Neural progenitor cell (in vitro differentiated cells): ENCODE measurements around the gene SLC45A3. TPM values are rescaled to one million over a fixed set of nuclear protein-coding genes. Genes with fewer than 3 reads are reported as not detected.

Experiments used
- DNase-seq: peaks from one replicate; pipeline ENCODE4 v3.0.0-alpha.2; 2016; ENCODE audit warnings: low spot score
- H2AFZ ChIP-seq: fragments of 200-600 bp; sonication (generic); replicated peaks from 2 replicates; pipeline ENCODE4 v1.6.1; 2016; ENCODE audit warnings: antibody characterized with exemption
- H3F3A ChIP-seq: fragments of 200-600 bp; sonication (generic); 2 replicates; pipeline ENCODE4 v1.6.1; 2016; ENCODE audit warnings: antibody characterized with exemption, low read depth
- H3K27ac ChIP-seq: fragments of 200-600 bp; sonication (generic); 2 replicates; pipeline ENCODE4 v1.5.1; 2016; ENCODE audit warnings: mild to moderate bottlenecking
- H3K27me3 ChIP-seq: fragments of 200-600 bp; sonication (generic); 2 replicates; pipeline ENCODE4 v1.6.1; 2016; ENCODE audit warnings: mild to moderate bottlenecking, moderate library complexity
- H3K36me3 ChIP-seq: fragments of 200-600 bp; sonication (generic); 2 replicates; pipeline ENCODE4 v1.5.1; 2016
- H3K4me1 ChIP-seq: fragments of 200-600 bp; sonication (generic); 2 replicates; pipeline ENCODE4 v1.6.1; 2016; ENCODE audit warnings: mixed run types
- H3K4me2 ChIP-seq: fragments of 200-600 bp; sonication (generic); 2 replicates; pipeline ENCODE4 v1.6.1; 2016
- H3K4me3 ChIP-seq: fragments of 200-600 bp; sonication (generic); 2 replicates; pipeline ENCODE4 v1.5.1; 2016
- H3K79me2 ChIP-seq: fragments of 200-600 bp; sonication (generic); 2 replicates; pipeline ENCODE4 v1.6.1; 2016; ENCODE audit warnings: low read depth
- H3K9ac ChIP-seq: fragments of 200-600 bp; sonication (generic); 2 replicates; pipeline ENCODE4 v1.6.1; 2016
- H3K9me3 ChIP-seq: fragments of 200-600 bp; sonication (generic); 2 replicates; pipeline ENCODE4 v1.5.1; 2016; ENCODE audit warnings: low read depth
- H4K20me1 ChIP-seq: fragments of 200-600 bp; sonication (generic); 2 replicates; pipeline ENCODE4 v1.6.1; 2016; ENCODE audit warnings: low read depth
- H3K27ac Mint-ChIP-seq: 3 replicates; pipeline ENCODE4 v1.8.0; 2021; ENCODE audit warnings: mixed read lengths
- H3K27me3 Mint-ChIP-seq: 2 replicates; pipeline ENCODE4 v1.8.0; 2022; ENCODE audit warnings: low read depth, mild to moderate bottlenecking, inconsistent platforms, moderate library complexity, mixed read lengths; ENCODE audit not compliant: insufficient read depth
- H3K36me3 Mint-ChIP-seq: 3 replicates; pipeline ENCODE4 v1.8.0; 2021; ENCODE audit warnings: mixed read lengths
- H3K4me1 Mint-ChIP-seq: 3 replicates; pipeline ENCODE4 v1.8.0; 2021; ENCODE audit warnings: mixed read lengths
- H3K4me3 Mint-ChIP-seq: 3 replicates; pipeline ENCODE4 v1.8.0; 2021; ENCODE audit warnings: mild to moderate bottlenecking, moderate library complexity, mixed read lengths
- H3K9me3 Mint-ChIP-seq: 3 replicates; pipeline ENCODE4 v1.8.0; 2020; ENCODE audit warnings: mixed read lengths
- EZH2 ChIP-seq: fragments of 200-600 bp; sonication (generic); IDR thresholded peaks from 2 replicates; pipeline ENCODE4 v1.6.1; 2017; ENCODE audit warnings: antibody characterized with exemption, mild to moderate bottlenecking, moderate library complexity
- EZH2phosphoT487 ChIP-seq: fragments of 200-600 bp; sonication (generic); IDR thresholded peaks from 2 replicates; pipeline ENCODE4 v1.6.1; 2017; ENCODE audit warnings: antibody characterized with exemption
- total RNA-seq: library from RNA; depleted of rRNA; stranded (reverse); fragments of >200 nt; gene quantifications from 2 replicates; pipeline ENCODE4 v1.2.3, GENCODE V29; 2015; ENCODE audit warnings: low replicate concordance
- TF ChIP-seq, protein P1 (sequence below): fragments of 200-600 bp; sonication (generic); IDR thresholded peaks from 2 replicates; pipeline ENCODE4 v1.5.1; 2017; ENCODE audit warnings: antibody characterized with exemption, mild to moderate bottlenecking

Gene SLC45A3
- total RNA-seq, 1 donor from 2014 or later, result 5.1 TPM

DNA sequence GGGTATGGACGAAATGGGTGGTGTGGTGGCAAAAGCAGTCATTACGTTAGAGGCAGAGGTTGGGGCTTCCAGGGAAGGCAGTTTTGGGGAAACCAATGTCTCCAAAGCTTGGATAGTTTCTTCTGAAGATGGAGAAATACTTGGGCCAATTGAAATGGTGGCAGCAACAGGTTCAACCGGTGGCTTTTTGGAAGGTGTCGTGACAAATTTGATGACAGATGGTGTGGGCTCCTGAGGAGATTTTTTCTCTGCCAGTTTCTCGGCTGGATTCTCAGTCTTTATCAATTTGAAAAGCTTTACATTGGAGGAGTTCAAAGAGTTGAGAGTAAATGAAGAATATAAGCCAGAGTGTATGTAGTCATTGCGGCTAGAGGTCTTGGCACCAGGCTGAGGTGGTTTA lies 60.0 kb downstream of the SLC45A3 start:
- Histone ChIP-seq H3K27ac (no peak overlapping the region), H3K4me2 (no peak overlapping the region), H2AFZ (no peak overlapping the region), H3F3A (peaks cover 4% of the 10 kb centered on the region), H3K9me3 (no peaks in the 10 kb centered on the region), H4K20me1 (peaks cover 36% of the 10 kb centered on the region), H3K79me2 (peaks cover 69% of the 10 kb centered on the region), H3K36me3 (peaks cover 40% of the 10 kb centered on the region), H3K9ac (no peak overlapping the region), H3K4me1 (no peaks in the 10 kb centered on the region), H3K4me3 (no peak overlapping the region), H3K27me3 (no peaks in the 10 kb centered on the region)
- no peaks in the 10 kb centered on the region for H3K9me3 Mint-ChIP-seq
- DNase-seq, result no peak
- H3K27me3 Mint-ChIP-seq, result no peaks in the 10 kb centered on the region
- no peaks in the 10 kb centered on the region for H3K4me1 Mint-ChIP-seq
- peaks cover 38% of the 10 kb centered on the region for H3K36me3 Mint-ChIP-seq
- no peak overlapping the region for H3K4me3 Mint-ChIP-seq
- no peak overlapping the region for H3K27ac Mint-ChIP-seq
- TF ChIP-seq, protein P1, sequence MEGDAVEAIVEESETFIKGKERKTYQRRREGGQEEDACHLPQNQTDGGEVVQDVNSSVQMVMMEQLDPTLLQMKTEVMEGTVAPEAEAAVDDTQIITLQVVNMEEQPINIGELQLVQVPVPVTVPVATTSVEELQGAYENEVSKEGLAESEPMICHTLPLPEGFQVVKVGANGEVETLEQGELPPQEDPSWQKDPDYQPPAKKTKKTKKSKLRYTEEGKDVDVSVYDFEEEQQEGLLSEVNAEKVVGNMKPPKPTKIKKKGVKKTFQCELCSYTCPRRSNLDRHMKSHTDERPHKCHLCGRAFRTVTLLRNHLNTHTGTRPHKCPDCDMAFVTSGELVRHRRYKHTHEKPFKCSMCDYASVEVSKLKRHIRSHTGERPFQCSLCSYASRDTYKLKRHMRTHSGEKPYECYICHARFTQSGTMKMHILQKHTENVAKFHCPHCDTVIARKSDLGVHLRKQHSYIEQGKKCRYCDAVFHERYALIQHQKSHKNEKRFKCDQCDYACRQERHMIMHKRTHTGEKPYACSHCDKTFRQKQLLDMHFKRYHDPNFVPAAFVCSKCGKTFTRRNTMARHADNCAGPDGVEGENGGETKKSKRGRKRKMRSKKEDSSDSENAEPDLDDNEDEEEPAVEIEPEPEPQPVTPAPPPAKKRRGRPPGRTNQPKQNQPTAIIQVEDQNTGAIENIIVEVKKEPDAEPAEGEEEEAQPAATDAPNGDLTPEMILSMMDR, result no peak
- TF ChIP-seq EZH2phosphoT487 (no peak), EZH2 (no peak)

DNA sequence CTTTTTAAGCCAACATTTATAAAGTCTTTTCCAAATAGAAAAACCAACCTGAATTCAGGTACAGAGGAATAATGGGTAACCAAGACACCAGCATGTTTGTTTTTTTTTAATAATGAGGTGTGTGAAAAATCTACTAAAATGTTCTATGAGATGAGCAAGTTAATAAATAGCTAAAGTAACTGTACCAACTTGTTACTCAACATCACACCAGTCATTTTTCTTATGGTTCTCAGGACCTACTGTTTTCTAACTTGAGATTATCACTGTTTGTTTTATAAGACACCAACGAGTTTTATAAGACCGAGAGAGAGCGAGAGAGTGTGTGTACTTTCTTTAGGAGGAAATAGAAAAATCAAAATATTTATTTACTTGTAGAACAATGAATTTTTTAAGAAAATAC lies 60.9 kb downstream of the SLC45A3 start:
- Mint-ChIP-seq H3K36me3 (peaks cover 38% of the 10 kb centered on the region), H3K27me3 (no peaks in the 10 kb centered on the region), H3K9me3 (no peaks in the 10 kb centered on the region), H3K4me1 (no peaks in the 10 kb centered on the region), H3K4me3 (no peak overlapping the region), H3K27ac (no peak overlapping the region)
- Histone ChIP-seq H3K4me1 (no peaks in the 10 kb centered on the region), H4K20me1 (peaks cover 34% of the 10 kb centered on the region), H3K4me2 (no peak overlapping the region), H3K27ac (no peak overlapping the region), H3K36me3 (peaks cover 40% of the 10 kb centered on the region), H3K27me3 (no peaks in the 10 kb centered on the region), H3K79me2 (peaks cover 60% of the 10 kb centered on the region), H3K9me3 (no peaks in the 10 kb centered on the region), H3K9ac (no peak overlapping the region), H3K4me3 (no peak overlapping the region), H3F3A (peaks cover 4% of the 10 kb centered on the region), H2AFZ (no peak overlapping the region)
- no peak for TF ChIP-seq EZH2
- TF ChIP-seq, protein P1, result no peak
- TF ChIP-seq EZH2phosphoT487, result no peak
- DNase-seq, result no peak

DNA sequence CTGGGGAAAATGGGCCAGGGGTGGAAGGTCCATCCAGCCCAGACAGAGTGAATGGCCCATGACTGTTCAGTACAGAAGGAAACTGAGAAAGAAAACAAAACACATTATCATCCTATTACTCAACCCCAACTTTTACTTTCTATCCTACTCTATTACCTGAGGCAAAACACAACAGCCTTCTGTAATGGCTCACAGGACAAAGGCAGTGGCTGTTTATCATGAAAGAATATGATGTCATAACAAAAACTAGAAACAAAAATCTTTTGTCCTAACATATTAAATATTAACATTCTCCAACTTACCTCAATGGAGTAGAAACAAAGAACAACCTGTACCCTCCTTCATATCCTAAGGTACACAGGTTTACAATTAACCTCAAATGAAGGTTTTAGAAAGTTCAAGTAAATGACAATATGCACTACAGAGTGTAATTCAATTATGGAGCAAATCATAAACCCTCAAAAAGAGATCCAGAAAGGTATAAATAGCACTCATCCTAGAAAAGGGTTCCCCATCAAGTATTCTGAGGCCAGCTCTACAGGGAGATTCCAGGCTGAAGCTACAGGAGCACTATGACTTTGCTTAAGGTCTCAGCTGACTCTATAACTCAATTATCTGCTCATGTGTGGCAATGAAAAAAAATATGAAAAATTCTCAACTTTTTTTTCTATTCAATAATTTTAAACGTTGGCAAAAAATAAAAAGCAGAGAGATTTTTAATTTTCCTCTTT lies 63.6 kb downstream of the SLC45A3 start:
- Histone ChIP-seq H2AFZ (no peak overlapping the region), H3K27ac (no peak overlapping the region), H3K79me2 (peaks cover 48% of the 10 kb centered on the region), H3K9me3 (no peaks in the 10 kb centered on the region), H3K36me3 (peaks cover 39% of the 10 kb centered on the region), H3K9ac (no peak overlapping the region), H3K4me3 (no peak overlapping the region), H4K20me1 (peaks cover 39% of the 10 kb centered on the region), H3F3A (peaks cover 9% of the 10 kb centered on the region), H3K27me3 (no peaks in the 10 kb centered on the region), H3K4me2 (no peak overlapping the region), H3K4me1 (no peaks in the 10 kb centered on the region)
- Mint-ChIP-seq H3K27ac (no peak overlapping the region), H3K4me3 (no peak overlapping the region), H3K9me3 (no peaks in the 10 kb centered on the region), H3K36me3 (peaks cover 37% of the 10 kb centered on the region), H3K4me1 (no peaks in the 10 kb centered on the region), H3K27me3 (no peaks in the 10 kb centered on the region)
- DNase-seq, result no peak
- no peak for TF ChIP-seq EZH2
- TF ChIP-seq EZH2phosphoT487, result no peak
- TF ChIP-seq, protein P1, result no peak
